Choroid plexus epithelial cell (primary cell): ENCODE measurements around the gene LRCH2.
"Not testable (repeated sequence)": the region's sequence is repeated elsewhere in the genome, so short reads cannot be mapped to it uniquely, and the experiment has no call there.

ENCODE experiments used
- DNase-seq: peaks from one replicate; pipeline ENCODE4 v3.0.0-alpha.2; 2010; ENCODE audit warnings: low read depth
- H3K4me3 ChIP-seq: 2 replicates; pipeline ENCODE4 v1.5.1; 2011; ENCODE audit warnings: low read depth, mild to moderate bottlenecking, control low read depth, low read length, moderate library complexity
- CTCF ChIP-seq: conservative IDR thresholded peaks from 2 replicates; pipeline ENCODE4 v1.5.1; 2011; ENCODE audit warnings: low read depth, mild to moderate bottlenecking, control low read depth, inconsistent platforms, low read length, moderate library complexity

Gene LRCH2

GRCh38 chrX:115234461-115234860 lies 565 bp upstream of the LRCH2 start:
- no peak for TF ChIP-seq CTCF
- no peak for DNase-seq
- peak overlapping the region; percentile 69 for H3K4me3 ChIP-seq

GRCh38 chrX:115232933-115233496 lies 881 bp downstream of the LRCH2 start:
- no peak for TF ChIP-seq CTCF
- H3K4me3 ChIP-seq: peak overlapping the region; percentile 69
- peak; percentile 4 for DNase-seq

- H3K4me3 ChIP-seq: no peak overlapping the region
- TF ChIP-seq CTCF: no peak
- peak; percentile 3 for DNase-seq
Measured at GRCh38 chrX:115229337-115230003, 4.4 kb downstream of the LRCH2 start.

- H3K4me3 ChIP-seq: no peak overlapping the region
- peak; percentile 69 for TF ChIP-seq CTCF
- peak; percentile 54 for DNase-seq
Measured at GRCh38 chrX:115226929-115227328, 7.0 kb downstream of the LRCH2 start.

- not testable (repeated sequence) for H3K4me3 ChIP-seq, DNase-seq
Measured at GRCh38 chrX:115217346-115217745, 16.6 kb downstream of the LRCH2 start.

- no peak for DNase-seq
- TF ChIP-seq CTCF: no peak
- H3K4me3 ChIP-seq: no peak overlapping the region
Measured at GRCh38 chrX:115214605-115215004, 19.3 kb downstream of the LRCH2 start.

- DNase-seq: no peak
- H3K4me3 ChIP-seq: no peak overlapping the region
- no peak for TF ChIP-seq CTCF
Measured at GRCh38 chrX:115214151-115214550, 19.7 kb downstream of the LRCH2 start.

- H3K4me3 ChIP-seq, DNase-seq: not testable (repeated sequence)
Measured at GRCh38 chrX:115209547-115209946, 24.3 kb downstream of the LRCH2 start.
